ENCODE data around the gene DIAPH3.

DIAPH3 gene

DNA sequence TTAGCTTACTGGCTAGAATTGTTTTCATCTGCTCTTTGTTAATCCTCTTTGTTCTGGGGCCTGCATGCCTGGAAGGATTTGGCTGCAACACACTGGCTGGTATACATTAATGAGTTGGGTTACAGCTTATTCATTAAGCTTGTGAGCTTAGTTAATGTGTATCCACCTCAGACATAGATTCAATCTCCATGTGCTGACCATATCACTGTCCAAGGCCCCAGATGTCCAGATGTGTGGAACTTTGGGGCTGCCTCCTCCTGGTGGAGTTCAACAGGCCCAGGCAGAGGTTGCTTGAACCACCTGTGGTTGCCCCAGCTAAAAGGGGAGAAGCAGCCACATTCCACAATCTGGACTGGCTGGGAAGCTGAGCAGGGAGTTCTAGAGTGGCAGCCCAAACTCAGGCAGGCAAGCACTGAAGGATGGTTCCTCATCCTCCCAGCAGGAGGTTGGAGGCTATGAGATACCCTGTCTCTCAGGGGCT is 5.4 kb downstream of the DIAPH3 start:
- DNase-seq (ENCODE audit: low read depth, low spot score), result no peak

DNA sequence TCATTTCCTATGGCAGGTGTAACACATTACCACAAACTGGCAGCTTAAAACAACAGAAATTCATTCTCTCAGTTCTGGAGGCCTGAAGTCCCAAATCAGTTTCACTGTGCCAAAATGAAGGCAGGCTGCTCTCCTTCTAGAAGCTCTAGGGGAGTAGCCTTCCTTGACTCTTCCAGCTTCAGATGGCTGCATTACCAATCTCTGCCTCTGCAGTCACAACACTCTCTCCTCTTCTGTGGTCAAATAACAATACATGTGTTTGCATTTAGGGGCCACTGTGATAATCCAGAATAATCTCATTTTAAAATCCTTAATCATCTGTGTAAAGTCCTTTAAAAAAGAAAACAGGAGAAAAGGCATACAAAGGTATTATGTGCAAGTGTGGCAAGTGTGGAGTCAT is 7.8 kb downstream of the DIAPH3 start:
- DNase-seq (ENCODE audit: low read depth, low spot score), result no peak

DNA sequence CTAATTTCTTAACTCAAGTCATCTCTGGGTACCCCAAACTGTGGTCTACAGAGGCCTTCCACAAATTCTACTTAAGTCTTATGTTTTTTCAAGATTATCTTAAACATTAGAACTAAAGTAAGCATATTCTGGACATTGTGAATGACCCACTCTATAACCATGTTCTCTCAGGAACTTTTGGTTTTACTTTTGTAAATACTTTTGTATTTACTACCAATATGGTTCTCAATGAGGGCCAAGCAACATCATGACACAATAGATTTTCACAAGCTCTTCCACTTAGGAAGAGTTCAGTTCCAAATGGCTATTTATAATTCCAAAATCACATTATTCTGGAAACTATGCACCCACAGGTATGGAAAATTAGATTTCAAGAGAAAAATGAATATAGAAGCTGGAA is 10.8 kb downstream of the DIAPH3 start:
- no peak for DNase-seq (ENCODE audit: low read depth, low spot score)

DNA sequence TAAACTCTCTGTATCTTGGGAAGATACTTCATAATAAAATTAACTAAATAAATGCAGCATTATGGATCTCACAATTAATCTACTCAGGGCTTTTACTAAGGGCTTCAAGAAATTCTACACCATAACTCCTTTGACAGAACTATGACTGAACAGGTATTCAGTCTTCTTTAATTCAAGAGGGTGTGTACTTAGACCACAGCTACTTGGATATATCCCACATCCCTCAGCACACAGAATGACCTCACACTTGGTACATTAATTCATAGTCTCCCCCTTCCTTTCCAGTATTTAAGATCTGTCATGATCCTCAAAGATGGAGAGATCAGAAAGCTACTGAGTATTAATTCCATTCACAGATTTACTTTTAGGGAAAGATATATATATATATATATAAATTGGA is 11.6 kb downstream of the DIAPH3 start:
- DNase-seq (ENCODE audit: low read depth, low spot score), result no peak

DNA sequence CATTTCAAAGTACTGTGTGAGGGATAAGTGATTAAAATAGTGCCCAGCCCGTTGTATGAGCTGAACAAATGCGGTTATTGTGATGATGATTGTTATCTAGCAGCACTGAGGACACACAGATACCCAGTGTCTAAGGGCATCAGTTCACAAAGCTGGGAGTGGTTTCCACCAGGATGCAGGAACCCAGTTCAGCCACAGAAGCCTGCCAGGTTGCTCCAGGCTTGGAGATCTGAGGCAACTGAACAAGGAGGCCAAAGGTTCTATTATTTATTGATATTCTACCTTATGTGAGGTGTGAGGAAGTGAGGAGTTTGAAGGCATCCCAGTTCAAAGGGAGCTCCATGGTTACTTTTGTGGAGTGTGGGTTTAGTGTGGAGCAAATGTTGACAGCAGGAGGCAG is 13.2 kb downstream of the DIAPH3 start:
- no peak for DNase-seq (ENCODE audit: low read depth, low spot score)

DNA sequence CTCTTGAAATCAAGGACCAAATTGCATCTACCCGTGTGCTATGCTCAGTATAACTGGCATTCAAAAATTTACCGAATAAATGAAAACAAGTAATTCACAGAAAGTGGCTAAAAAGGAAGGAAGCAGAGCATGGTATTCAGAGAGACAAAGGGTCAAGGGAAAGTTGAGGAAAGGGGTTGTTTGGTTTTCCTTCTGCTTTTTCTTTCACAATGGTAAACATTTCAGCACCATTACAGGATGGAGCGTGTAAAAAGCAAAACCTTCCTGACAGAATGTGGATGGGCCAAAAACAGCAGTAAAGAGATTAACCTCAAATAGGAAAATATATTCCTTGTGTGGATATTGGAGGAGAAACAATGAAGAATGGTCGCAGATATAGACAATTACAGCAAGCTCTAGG is 14.8 kb downstream of the DIAPH3 start:
- no peak for DNase-seq (ENCODE audit: low read depth, low spot score)

DNA sequence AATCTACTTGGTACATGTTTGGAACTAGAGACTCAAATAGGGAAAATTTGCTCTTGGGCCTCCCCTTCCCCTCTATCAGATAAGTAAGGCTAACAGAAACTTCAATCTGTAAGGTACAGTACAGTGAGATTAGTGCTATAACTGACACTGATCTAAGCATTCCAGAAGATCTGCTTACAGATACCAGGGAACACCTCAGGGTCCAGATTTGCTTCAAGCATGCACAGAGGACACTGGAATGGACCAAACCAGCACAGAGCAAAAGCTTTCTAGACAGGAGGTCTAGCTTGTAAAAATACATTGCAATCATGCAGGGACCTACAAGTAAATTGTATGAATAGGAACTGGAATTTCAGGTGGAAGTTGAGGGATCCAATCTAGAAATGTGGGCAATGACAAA is 16.4 kb downstream of the DIAPH3 start:
- no peak for DNase-seq (ENCODE audit: low read depth, low spot score)

DNA sequence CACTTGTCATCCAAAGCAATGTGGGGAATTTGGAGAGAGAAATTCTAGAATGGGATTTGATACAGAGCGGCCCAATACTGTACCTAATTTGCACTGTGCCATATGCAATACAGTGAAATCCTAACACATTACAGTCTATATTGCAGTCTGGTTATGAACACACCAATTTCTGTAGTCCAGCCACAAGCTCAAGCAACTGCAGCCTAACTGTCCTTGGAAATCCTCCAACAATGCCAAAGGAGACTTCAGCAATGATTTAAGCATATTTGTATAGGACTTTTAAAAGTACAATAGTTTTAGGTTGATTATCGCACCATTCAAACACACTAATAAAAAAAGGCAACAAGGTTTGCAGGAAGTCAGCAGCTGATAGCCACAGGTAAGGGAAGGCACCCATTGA is 17.3 kb downstream of the DIAPH3 start:
- no peak for DNase-seq (ENCODE audit: low read depth, low spot score)

DNA sequence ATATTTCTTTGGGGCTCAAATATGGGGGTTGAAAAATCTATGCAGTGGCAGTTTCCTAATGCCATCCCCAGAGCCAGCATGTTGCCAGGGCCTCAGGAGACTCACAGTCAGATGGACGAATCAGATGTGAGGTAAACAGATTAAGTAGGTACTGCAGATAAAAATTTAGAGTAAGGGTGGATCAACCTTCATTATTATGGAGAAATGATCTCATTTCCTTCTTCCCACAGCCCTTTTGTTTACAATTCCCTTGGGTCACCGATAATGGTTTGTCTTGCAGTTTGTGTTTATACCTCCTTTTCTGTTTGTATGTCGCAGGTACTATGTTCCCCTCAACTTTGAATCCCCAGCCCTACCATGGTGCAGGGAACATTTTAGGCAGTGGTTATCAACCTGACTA is 20.0 kb downstream of the DIAPH3 start:
- DNase-seq (ENCODE audit: low read depth, low spot score), result no peak

DNA sequence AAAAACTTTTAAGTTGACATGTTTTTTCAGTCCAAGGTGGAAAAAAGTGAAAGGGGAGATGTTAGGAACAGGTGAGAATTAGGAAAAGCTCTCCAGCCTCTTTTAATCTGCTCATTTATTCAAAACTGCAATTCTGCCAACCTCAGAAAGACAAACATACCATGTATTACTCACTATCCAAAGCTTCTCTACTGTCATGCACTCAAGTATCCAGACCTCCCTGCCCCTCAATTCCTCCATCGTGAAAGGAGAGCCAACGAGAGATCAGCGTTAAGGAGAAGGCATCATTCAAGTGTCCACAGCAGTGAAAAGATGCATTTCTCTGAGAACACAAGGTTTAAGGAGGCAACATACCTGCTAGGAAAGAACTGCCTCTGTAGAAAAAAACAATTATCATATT is 24.5 kb downstream of the DIAPH3 start:
- DNase-seq (ENCODE audit: low read depth, low spot score), result peak; percentile 32

DNA sequence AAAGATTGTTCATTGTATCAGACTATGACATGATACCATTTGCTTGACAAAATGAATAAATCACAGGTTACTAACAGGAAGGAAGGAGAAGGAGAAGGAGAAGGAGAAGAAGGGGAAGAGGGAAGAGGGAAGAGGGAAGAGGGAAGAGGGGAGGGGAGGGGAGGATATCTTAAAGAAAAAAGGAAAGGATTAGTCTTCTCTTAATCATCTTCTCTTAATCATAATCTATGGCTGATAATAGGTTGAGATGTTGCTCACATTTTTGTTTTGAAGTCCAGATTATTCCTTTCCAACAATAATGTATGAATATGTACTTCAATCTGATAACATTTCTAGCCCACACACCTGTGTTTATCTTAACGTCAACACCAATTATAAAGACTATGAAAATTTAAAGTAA is 25.1 kb downstream of the DIAPH3 start:
- DNase-seq (ENCODE audit: low read depth, low spot score), result no peak

DNA sequence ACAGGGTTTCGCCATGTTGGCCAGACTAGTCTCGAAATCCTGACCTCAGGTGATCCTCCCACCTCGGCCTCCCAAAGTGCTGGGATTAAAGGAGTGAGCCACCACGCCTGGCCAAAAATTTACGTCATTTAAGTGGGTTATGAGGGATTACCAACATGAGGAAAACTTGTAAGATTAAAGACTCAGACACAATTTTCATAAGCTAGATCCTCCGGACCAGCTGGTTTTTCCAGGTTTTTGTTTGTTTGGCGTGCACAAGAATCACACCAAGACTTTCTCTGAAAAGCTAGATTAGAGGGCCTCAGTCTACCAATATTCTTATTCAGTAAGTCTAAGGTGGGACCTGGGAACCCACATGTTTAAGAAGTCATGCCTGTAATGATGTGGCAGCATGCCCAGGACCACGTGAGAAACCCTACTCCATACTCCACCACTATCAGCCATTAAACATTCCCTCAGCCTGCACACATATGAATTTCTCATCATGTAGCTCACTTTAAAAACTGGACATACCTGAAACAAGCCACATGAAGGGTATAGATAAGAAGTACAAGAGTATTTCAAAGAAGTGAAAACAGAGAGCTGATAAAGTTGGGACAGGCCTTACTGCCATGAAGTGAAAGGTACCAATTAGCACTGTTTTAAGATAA is 25.7 kb downstream of the DIAPH3 start:
- no peak for DNase-seq (ENCODE audit: low read depth, low spot score)

DNA sequence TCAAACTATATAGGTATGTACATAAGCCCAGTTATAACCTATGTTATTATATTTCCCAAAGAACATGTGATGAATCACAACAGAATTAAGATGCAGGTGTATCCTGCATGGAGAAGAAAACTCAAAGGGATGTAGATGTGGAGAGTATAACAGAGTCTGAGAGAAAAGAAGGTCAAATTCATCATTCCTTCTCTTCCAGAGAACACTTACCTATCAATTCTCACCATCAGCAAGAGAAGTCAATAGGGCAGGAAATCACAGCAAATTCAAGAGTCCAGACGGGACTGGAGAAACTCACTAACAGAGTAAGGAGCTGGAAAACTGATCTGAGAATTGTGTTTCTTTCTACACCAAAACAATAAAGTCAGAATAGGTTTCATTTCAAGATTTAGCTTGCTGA is 28.4 kb downstream of the DIAPH3 start:
- DNase-seq (ENCODE audit: low read depth, low spot score), result no peak

DNA sequence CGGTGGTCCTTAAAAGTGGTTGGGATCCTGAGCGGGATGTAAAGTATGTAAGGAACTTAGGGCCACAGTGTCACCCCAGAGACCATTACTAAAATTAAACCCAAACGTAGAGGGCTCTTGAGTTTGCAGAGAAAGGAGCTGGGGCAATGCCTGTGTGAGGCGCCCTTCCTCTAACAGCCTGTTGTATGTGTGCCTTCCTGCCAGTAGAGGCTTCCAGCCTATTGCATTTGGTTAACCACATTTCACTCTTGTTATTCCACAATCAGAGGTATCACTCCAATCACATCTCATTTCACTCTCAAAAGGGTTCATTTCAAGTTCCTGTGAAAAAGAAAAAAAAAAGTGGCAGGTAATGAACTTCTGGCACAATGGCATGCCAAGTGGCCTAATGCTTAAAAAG is 29.4 kb downstream of the DIAPH3 start:
- DNase-seq (ENCODE audit: low read depth, low spot score), result no peak

DNA sequence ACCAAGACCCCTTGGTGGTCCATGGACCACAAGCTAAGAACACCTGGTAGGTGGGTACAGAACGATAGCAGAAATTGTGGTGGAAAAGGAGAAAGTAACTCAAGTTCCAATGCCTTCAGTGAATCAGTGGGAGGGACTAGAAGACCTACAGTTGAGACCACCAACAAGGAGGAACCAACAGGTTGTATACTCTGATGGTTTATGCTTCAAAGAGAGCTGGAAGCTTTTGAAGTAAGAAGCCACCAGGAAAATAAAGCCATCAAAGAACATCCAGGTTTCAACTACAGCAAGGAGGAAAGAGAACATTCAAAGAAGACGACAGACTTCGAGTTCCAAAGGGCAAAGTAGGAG is 42.4 kb downstream of the DIAPH3 start:
- DNase-seq (ENCODE audit: low read depth, low spot score), result no peak

DNA sequence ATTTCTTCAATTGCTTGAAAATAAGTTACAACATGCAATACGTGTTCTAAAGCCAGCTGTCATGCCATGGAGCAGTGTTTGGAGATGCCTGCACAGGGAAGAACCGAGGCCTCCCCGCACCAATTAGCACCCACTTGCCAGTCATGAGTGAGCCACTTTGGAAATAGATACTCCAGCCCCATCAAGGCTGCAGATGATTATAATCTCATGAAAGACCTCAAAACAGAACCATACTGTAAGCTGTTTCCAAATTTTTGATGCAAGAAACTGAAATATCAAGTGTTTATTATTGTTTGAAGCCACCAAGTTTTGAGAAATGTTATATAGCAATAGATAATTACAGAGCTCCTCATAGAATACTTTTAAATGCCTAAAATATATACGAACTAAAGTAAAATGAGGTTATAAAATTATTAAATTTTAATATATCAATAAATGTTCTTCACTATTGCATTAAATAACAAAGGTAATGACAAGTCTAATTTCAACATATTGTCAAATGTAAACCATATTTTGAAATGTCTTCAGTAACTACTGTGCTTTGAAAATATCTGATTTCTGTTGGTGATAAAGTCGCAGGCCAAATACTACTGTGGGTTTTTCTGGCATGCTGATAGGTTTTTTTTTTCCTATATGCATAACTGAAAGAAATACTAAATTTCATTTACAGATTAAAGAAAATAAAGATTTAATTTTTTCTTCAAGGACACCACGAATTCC is 43.0 kb downstream of the DIAPH3 start:
- DNase-seq (ENCODE audit: low read depth, low spot score), result no peak

DNA sequence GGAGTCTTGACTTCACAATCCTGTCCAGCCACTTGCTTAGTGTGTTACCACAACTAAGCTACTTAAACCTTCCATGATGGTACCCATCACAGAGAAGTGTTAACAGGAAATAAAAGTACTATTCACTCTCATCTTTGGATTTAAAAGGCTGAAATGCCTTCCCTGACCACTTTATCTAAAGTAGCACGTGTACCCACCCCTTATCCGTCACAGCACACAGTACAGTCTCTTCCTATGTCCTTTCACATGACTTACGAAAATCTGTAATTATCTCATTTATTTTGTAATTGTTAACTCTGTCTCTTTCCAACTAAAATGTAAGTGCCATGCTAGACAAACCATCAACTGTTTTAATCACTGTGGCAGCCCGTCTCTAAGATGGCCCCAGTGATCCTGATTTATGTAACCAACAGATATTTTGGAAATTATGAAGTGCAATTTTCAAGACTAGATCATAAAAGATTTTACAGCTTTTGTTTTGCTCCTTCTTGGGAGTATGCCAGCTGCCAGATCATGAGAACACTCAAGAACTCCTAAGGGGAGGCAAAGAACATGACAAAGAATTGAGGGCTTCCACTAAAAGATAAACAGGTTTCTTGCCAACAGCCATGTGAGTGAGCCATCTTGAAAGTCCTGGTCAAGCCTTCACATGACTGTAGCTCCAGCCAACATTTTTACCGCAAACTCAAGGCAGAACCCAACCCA is 44.9 kb downstream of the DIAPH3 start:
- no peak for DNase-seq (ENCODE audit: low read depth, low spot score)

DNA sequence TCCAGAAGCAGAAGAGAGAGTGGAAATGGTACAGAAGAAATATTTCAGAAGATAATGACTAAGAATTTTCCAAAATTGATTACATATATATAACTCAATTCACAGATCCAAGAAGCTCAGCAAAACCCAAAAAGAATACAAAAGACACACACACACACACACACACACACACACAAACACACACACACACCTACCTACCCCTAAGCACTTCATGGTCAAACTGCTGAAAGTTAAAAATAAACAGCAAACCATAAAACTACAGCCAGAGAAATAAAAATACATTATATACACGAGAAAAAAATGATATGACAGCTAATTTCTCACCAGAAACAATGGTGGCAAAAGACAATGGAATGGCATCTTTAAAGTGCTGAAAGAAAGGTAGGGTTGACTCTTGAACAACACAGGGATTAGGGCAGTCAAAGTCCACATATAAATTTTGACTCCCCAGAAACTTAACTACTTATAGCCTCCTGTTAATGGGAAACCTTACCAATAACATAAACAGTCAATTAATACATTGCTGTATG is 49.2 kb downstream of the DIAPH3 start:
- DNase-seq (ENCODE audit: low read depth, low spot score), result no peak

DNA sequence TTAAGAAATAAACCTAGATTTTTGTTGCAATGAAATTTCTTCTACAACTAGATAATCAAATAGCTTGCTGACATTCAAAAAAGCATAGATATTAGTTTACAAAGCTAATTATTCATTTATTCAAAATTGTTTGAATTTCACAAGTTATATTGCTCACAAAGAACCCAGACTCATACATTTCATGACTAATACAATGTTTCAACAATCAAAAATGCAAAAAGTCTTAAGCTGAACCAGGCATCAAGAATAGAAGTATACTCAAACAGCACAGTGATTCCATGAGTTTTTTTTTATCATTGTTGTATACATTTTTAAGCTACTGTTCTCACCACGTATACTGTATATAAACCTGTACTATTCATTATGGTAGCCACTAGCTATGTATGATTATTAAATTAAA is 51.0 kb downstream of the DIAPH3 start:
- no peak for DNase-seq (ENCODE audit: low read depth, low spot score)

DNA sequence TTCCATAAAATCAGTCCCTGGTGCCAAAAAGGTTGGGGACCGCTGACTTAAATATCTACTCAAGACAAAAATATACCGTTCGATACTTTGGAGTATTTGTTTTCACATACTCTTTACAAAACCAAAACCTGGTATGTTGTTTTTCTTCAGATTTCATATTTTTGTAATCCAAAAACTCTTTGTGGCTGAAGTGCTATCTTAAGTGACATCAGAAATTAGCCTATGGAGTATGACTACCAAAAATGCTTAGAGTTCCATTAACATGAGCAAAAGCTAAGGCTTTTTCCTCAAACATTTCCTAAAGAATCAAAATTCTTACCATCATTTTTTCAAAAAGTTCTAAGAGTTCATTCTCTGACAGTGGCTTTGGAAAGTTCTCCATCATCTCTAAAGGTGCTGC is 52.0 kb downstream of the DIAPH3 start:
- DNase-seq (ENCODE audit: low read depth, low spot score), result no peak

DNA sequence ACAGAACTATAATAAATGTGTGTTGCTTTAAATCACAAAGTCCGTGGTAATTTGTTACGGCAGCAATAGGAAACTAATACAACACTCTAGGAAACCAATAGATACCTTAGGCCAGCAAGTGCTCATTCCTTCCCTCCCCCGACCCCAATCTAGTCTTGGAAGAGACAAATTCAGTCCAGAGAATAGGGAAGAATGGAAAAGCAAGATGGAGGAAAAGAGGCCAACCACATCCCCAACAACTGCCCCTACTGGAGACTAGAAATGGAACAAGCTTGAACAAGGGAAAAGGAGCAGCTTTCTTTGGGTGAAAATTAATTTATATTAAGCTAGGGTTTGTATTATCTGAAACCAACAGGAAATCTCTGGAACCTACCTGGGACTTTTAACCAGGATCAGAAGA is 54.4 kb downstream of the DIAPH3 start:
- DNase-seq (ENCODE audit: low read depth, low spot score), result no peak

DNA sequence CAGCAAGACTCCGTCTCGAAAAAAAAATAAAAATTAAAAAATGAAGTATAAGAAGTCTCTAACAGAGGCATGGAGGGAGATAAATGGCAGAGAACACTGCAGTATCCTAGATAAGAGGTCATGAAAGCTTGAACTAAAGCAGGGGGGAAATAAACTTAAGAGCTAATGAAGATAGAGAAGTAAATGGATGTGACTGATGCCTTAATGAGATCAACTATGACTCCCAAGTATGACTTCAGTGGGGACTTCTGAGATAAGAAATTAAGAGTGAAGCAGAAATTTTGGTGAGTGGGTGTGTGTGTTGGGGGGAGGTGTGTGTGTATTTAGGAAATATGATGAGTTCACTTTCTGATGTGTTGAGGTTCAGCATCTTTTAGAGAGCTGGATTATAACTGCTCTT is 55.1 kb downstream of the DIAPH3 start:
- DNase-seq (ENCODE audit: low read depth, low spot score), result no peak

Measured in brain pericyte (primary cell).